GM19395 (cell line): ENCODE data around the gene PLB1.
"Not testable (repeated sequence)": the region's sequence is repeated elsewhere in the genome, so short reads cannot be mapped to it uniquely, and the experiment has no call there.

ENCODE experiments used
- ATAC-seq: cut with Tn5 transposase; IDR thresholded peaks from one replicate; pipeline ENCODE4 v1.9.1; 2021; ENCODE audit warnings: mild to moderate bottlenecking, moderate library complexity; ENCODE audit not compliant: unreplicated experiment

PLB1 gene

GRCh38 chr2:28469304-28469703 is 26.6 kb upstream of the PLB1 start:
- ATAC-seq, result no peak

- no peak for ATAC-seq
Measured at GRCh38 chr2:28469947-28470535, 25.8 kb upstream of the PLB1 start.

- no peak for ATAC-seq
Measured at GRCh38 chr2:28470759-28471158, 25.1 kb upstream of the PLB1 start.

GRCh38 chr2:28471214-28471613 is 24.6 kb upstream of the PLB1 start:
- ATAC-seq, result no peak

DNA sequence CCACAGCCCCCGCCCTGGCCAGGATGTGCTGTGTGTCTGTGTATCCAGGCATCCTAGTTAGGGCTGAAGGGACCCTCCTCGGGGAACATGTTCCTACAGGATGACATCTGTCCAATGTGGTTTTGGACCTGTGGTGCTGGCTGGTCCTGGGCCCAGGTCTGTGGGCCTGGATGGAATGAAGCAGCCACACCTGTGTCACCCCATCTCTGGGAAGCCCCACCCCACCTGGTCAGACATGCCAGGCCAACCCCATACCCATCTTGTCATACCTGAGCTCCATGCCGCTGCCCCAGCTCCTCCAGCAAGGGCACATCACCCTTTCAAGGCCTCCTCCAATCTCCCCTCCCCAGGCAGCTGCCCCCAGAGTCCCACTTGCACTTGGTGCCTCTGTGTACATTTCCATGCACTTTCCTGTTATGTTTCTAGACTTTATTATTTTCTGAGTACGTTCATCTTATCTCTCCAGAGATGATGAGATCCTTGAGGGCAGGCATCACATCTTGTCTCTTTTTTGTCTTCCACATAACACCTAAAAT is 24.1 kb upstream of the PLB1 start:
- no peak for ATAC-seq

DNA sequence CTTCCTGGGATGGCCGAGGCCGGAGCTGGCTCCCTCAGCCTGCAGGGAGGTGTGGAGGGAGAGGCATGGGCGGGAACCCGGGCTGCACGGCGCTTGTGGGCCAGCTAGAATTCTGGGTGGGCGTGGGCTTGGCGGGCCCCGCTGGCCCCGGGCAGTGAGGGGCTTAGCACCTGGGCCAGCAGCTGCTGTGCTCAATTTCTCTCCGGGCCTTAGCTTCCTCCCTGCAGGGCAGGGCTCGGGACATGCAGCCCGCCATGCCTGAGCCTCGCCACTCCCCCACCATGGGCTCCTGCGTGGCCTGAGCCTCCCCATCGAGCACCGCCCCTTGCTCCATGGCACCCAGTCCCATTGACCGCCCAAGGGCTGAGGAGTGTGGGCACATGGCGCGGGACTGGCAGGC is 23.2 kb upstream of the PLB1 start:
- ATAC-seq, result not testable (repeated sequence)

GRCh38 chr2:28475088-28475595 is 20.7 kb upstream of the PLB1 start:
- ATAC-seq, result no peak

DNA sequence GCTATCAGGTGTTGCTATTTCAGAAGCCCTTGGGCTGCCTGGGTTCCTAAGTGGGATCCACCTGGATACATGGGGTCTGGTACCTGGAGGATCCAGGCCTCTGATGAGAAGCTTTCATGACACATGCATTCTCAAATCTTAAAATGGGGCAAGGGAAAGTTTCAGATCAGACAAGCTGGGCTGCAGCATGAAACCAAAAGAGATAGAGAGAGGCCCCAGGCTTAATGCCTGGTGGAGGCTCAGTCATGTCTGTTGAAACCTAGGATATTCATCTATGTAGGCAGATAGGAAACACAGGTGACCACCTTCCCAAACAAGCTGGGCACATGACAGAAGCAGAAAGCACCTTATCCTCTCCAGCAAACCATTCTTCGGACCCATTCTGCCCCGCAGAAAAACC is 18.8 kb upstream of the PLB1 start:
- no peak for ATAC-seq

- ATAC-seq, result no peak
Measured at GRCh38 chr2:28477645-28478044, 18.2 kb upstream of the PLB1 start.

DNA sequence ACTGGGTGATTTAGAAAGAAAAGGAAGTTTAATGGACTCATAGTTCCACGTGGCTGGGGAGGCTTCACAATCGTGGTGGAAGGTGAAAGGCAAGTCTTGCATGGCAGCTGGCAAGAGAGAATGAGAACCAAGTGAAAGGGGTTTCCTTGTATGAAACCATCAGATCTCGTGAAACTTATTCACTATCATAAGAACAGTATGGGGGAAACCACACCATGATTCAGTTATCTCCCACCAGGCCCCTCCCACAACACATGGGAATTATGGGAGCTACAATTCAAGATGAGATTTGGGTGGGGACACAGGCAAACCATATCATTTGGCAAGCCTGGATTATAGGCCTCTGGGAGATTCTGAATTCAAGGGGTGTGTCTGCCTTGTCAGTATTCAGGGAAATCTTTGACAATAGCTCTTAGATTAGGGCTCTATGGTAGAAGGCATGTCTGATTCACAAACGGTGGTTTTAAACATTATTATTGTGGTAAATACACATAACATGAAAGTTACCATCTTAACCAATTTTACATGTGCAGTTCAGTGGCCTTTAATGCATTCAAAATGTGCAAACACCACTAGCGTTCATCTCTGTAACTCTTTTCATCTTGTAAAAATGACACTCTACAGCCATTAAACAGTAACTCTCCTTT is 15.3 kb upstream of the PLB1 start:
- ATAC-seq, result no peak

DNA sequence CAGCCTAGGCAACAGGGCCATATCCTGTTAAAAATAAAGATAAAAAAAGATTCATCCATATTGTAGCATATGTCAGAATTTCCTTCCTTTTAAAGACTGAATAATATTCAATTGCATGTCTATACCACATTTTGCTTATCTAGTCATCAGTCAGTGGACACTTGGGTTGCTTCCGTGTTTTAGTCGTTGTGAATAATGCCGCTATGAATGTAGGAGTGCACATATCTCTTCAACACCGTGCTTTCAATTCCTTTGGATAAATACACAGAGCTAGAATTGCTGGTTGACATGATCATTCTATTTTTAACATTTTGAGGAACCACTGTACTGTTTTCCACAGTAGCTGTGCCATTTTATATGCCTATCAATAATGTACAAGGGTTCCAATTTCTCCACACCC is 14.0 kb upstream of the PLB1 start:
- ATAC-seq, result no peak

- no peak for ATAC-seq
Measured at GRCh38 chr2:28484835-28485234, 11.0 kb upstream of the PLB1 start.

- ATAC-seq, result no peak
Measured at GRCh38 chr2:28486526-28486925, 9.3 kb upstream of the PLB1 start.

DNA sequence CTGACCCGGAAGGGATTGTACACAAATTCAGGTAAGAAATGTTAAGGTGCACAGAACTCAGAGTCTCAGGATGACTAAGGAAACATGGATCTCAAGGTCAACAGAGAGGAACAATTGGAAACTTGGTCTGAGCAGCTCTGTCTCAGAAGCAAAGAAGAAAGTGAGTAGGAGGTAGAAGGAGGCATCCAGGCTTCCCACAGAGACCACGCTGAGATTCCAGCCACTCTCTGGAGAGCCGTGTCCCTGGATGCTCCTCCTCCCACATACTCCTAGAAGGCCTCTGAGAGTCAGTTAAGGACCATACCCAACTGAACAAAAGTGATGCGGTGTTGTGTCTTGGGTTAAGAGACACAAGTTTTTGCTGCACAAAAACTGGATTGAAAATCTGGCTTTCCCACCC is 8.6 kb upstream of the PLB1 start:
- no peak for ATAC-seq

DNA sequence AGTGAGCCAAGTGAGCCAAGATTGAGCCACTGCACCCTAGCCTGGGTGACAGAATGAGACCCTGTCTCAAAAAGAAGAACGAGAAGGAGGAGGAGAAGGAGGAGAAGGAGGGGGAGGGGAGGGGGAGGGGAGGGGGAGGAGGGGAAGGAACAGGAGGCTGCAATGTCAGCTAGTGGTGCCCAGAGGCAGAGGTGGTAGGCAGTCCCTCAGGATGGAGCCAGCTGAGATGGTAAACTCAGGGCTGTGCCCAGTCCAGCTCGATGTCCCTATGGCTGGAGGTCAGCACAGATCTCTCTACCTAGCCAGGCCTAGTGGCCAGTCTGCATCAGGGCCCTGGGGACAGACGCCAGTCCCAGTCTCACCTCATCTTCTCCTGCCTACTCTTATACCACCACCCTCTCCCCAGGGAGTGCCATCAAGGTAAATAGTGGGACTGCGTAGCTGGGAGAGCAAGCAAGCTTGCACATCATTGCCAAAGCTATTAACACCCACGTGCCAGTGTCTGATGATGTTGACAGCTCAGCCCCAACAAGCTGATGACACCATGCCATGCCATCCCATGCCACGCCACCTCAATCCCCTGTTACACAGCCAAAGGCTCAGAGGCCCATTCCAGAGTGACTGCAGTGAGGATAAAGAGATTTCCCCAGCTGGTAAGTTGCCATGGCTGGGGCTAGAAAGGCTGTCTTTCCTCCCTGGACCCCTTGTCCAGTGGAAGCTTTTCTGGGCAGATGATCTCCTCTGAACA is 7.6 kb upstream of the PLB1 start:
- ATAC-seq, result no peak

DNA sequence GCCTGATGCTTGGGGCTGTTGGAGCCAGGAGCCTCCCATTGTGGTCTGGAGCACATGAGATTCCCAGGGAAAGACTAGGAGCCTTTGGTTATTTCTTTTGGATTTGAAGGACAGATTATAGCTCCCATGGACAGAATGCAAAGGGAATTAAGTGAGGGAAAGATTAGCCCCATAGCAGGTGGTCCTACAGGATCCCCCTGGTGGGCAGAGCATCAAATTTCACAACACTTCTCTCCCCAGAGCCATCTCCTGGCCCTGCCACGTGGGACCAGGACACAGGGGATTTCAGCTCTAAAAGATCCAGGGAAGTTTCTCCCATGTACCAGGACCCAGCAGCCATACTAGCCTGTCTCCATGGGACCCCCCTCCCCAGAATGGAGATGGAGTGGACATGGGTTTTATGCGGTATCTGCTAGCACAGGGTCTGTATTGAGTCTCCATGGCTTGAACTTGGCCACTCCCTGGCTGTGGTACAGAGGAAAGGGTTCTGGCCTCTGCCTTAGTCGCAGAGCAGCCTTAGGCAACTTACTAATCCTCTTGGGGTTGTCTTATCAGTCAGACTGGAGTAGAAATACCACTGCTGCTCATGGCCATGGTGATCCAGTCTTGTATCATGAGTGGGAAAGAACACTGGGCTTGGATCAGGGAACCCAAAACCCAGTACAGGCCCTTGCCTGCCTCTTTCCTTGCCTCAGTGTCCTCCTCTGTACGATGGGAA is 6.8 kb upstream of the PLB1 start:
- no peak for ATAC-seq

GRCh38 chr2:28490558-28490957 is 5.3 kb upstream of the PLB1 start:
- no peak for ATAC-seq

GRCh38 chr2:28492282-28492681 is 3.6 kb upstream of the PLB1 start:
- ATAC-seq, result no peak

DNA sequence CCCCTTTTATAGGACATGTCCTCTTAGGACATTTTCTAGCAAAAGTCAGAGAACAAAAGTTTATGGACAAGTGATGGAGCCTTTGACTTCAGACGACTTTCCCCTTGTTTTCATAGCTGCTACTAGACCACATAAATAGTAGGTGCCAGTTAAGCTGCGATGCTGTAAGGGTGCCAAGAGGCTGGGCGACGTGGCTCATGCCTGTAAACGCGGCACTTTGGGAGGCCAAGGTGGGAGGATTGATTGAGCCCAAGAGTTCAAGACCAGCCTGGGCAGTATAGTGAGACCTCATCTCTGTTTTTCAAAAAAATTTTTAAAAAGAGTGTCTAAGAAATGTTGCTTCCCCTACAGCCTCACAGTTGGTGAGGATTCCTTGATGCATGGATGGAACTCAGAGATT is 2.2 kb upstream of the PLB1 start:
- ATAC-seq, result no peak

- ATAC-seq, result no peak
Measured at GRCh38 chr2:28496781-28497180, 921 bp downstream of the PLB1 start.

DNA sequence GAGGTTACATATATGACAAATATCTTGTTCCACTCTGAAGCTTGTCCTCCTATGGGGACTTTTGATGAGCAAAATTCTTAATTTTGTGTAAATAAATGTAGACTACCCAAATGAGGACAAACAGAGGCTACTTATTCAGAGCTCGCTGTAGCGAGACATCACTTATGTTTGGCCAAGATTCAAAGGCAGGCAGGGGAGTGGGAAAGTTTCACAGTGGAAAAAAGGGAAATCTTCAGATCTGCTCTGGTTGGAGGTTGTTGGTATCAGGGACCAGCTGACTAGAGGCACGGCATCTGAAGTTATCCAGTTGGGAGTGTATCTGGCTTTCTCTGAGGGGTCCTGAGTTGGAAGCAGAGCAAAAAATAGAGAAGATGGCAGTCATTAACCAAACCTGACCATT is 1.3 kb downstream of the PLB1 start:
- ATAC-seq, result no peak
